Ectodermal cell (in vitro differentiated cells): Measurements from ENCODE around the gene EPHA6.

ENCODE experiments used
- H3K27ac ChIP-seq: 2 replicates; pipeline ENCODE4 v1.7.0; 2013; ENCODE audit warnings: mild to moderate bottlenecking, low read depth, low read length; ENCODE audit not compliant: insufficient read depth, poor library complexity, severe bottlenecking
- H3K27me3 ChIP-seq: 2 replicates; pipeline ENCODE4 v1.7.0; 2013; ENCODE audit warnings: mild to moderate bottlenecking, low read length; ENCODE audit not compliant: insufficient read depth, control insufficient read depth, poor library complexity, severe bottlenecking
- H3K36me3 ChIP-seq: one replicate; pipeline ENCODE4 v1.7.0; 2013; ENCODE audit warnings: low read length; ENCODE audit not compliant: control insufficient read depth, insufficient read depth
- H3K4me1 ChIP-seq: one replicate; pipeline ENCODE4 v1.7.0; 2013; ENCODE audit warnings: low read length; ENCODE audit not compliant: control insufficient read depth, insufficient read depth
- H3K4me3 ChIP-seq: 2 replicates; pipeline ENCODE4 v1.7.0; 2013; ENCODE audit warnings: low read depth, low read length, control low read depth; ENCODE audit not compliant: insufficient read depth
- H3K9me3 ChIP-seq: 2 replicates; pipeline ENCODE4 v1.7.0; 2013; ENCODE audit warnings: mild to moderate bottlenecking, low read length, moderate library complexity; ENCODE audit not compliant: control insufficient read depth
- WGBS, 2 experiments: methylation state at CpG; one replicate each; pipeline ENCODE4 v1.1.7; 2013; ENCODE audit warnings: missing lambda C conversion rate in 2 of 2; 5-methylcytosine and 5-hydroxymethylcytosine counted together

Gene EPHA6

GRCh38 chr3:96833301-96833700 lies 18.9 kb downstream of the EPHA6 start:
- no peaks in the 10 kb centered on the region for H3K4me1 ChIP-seq
- H3K36me3 ChIP-seq = no peaks in the 10 kb centered on the region
- H3K9me3 ChIP-seq = no peaks in the 10 kb centered on the region
- H3K27me3 ChIP-seq = no peaks in the 10 kb centered on the region
- no peak overlapping the region for H3K4me3 ChIP-seq
- no peak overlapping the region for H3K27ac ChIP-seq

GRCh38 chr3:96836153-96836915 lies 21.9 kb downstream of the EPHA6 start:
- Histone ChIP-seq H3K36me3 (no peaks in the 10 kb centered on the region), H3K27me3 (no peaks in the 10 kb centered on the region), H3K4me1 (no peaks in the 10 kb centered on the region), H3K4me3 (no peak overlapping the region), H3K27ac (no peak overlapping the region), H3K9me3 (no peaks in the 10 kb centered on the region)
- WGBS, 2 experiments = 78 to 82% methylated on average over 1 to 2 of the region's 2 CpGs

- WGBS, 2 experiments = 91 to 93% methylated on average over 5 of the region's 6 CpGs
- Histone ChIP-seq H3K9me3 (no peaks in the 10 kb centered on the region), H3K36me3 (no peaks in the 10 kb centered on the region), H3K4me1 (no peaks in the 10 kb centered on the region), H3K4me3 (no peak overlapping the region), H3K27me3 (no peaks in the 10 kb centered on the region), H3K27ac (no peak overlapping the region)
Observed at GRCh38 chr3:96843505-96844203, 29.3 kb downstream of the EPHA6 start.

GRCh38 chr3:96844204-96844514 lies 29.8 kb downstream of the EPHA6 start:
- Histone ChIP-seq H3K27ac (no peak overlapping the region), H3K4me3 (no peak overlapping the region), H3K4me1 (no peaks in the 10 kb centered on the region), H3K9me3 (no peaks in the 10 kb centered on the region), H3K36me3 (no peaks in the 10 kb centered on the region), H3K27me3 (no peaks in the 10 kb centered on the region)

GRCh38 chr3:96852849-96853248 lies 38.5 kb downstream of the EPHA6 start:
- H3K4me1 ChIP-seq = no peaks in the 10 kb centered on the region
- 89 to 93% methylated on average over 2 of the region's 2 CpGs for WGBS, 2 experiments
- no peak overlapping the region for H3K27ac ChIP-seq
- H3K9me3 ChIP-seq = no peaks in the 10 kb centered on the region
- no peaks in the 10 kb centered on the region for H3K27me3 ChIP-seq
- no peak overlapping the region for H3K4me3 ChIP-seq
- no peaks in the 10 kb centered on the region for H3K36me3 ChIP-seq

- Histone ChIP-seq H3K4me3 (no peak overlapping the region), H3K36me3 (no peaks in the 10 kb centered on the region), H3K27me3 (no peaks in the 10 kb centered on the region), H3K9me3 (no peaks in the 10 kb centered on the region), H3K4me1 (no peaks in the 10 kb centered on the region), H3K27ac (no peak overlapping the region)
- 93 to 97% methylated on average over 1 of the region's 1 CpG for WGBS, 2 experiments
Observed at GRCh38 chr3:96860882-96861281, 46.5 kb downstream of the EPHA6 start.

- Histone ChIP-seq H3K27me3 (no peaks in the 10 kb centered on the region), H3K9me3 (no peaks in the 10 kb centered on the region), H3K4me3 (no peak overlapping the region), H3K4me1 (no peaks in the 10 kb centered on the region), H3K36me3 (no peaks in the 10 kb centered on the region), H3K27ac (no peak overlapping the region)
- 17% methylated on average over 1 of the region's 1 CpG; no CpG with 5 or more reads in 1 of the 2 experiments for WGBS, 2 experiments
Observed at GRCh38 chr3:96863129-96863740, 48.8 kb downstream of the EPHA6 start.

- Histone ChIP-seq H3K27me3 (no peaks in the 10 kb centered on the region), H3K4me3 (no peak overlapping the region), H3K27ac (no peak overlapping the region), H3K4me1 (no peaks in the 10 kb centered on the region), H3K36me3 (no peaks in the 10 kb centered on the region), H3K9me3 (no peaks in the 10 kb centered on the region)
- WGBS, 2 experiments = 81 to 85% methylated on average over 2 of the region's 2 CpGs
Observed at GRCh38 chr3:96865605-96866004, 51.2 kb downstream of the EPHA6 start.

GRCh38 chr3:96869316-96869715 lies 54.9 kb downstream of the EPHA6 start:
- 88 to 89% methylated on average over 2 of the region's 2 CpGs for WGBS, 2 experiments
- no peak overlapping the region for H3K27ac ChIP-seq
- H3K4me1 ChIP-seq = no peaks in the 10 kb centered on the region
- H3K9me3 ChIP-seq = no peaks in the 10 kb centered on the region
- no peaks in the 10 kb centered on the region for H3K36me3 ChIP-seq
- no peak overlapping the region for H3K4me3 ChIP-seq
- H3K27me3 ChIP-seq = no peaks in the 10 kb centered on the region

GRCh38 chr3:96877510-96877909 lies 63.1 kb downstream of the EPHA6 start:
- H3K36me3 ChIP-seq = no peaks in the 10 kb centered on the region
- H3K4me1 ChIP-seq = no peaks in the 10 kb centered on the region
- 83 to 100% methylated on average over 1 to 3 of the region's 4 CpGs for WGBS, 2 experiments
- H3K27ac ChIP-seq = no peak overlapping the region
- H3K27me3 ChIP-seq = no peaks in the 10 kb centered on the region
- H3K9me3 ChIP-seq = no peaks in the 10 kb centered on the region
- H3K4me3 ChIP-seq = no peak overlapping the region
